GM12878 (cell line): ENCODE measurements around the gene USP21. TPM values are rescaled to one million over a fixed set of nuclear protein-coding genes. Genes with fewer than 3 reads are reported as not detected.

Experiments
- CHD2 ChIP-seq: IDR thresholded peaks from 2 replicates; pipeline ENCODE4 v1.6.1; 2011; ENCODE audit warnings: low read depth, low read length, improper control_type of control experiment, borderline replicate concordance
- POLR2AphosphoS2 ChIP-seq: IDR thresholded peaks from 2 replicates; pipeline ENCODE4 v1.6.1; 2011; ENCODE audit warnings: low read depth, mild to moderate bottlenecking, low read length, improper control_type of control experiment, moderate library complexity
- ZBTB40 ChIP-seq: fragments of 450-650 bp; IDR thresholded peaks from 2 replicates; pipeline ENCODE4 v1.6.1; 2016; ENCODE audit warnings: mild to moderate bottlenecking, moderate library complexity, borderline replicate concordance
- ZNF24 ChIP-seq: fragments of 450-650 bp; IDR thresholded peaks from 2 replicates; pipeline ENCODE4 v1.6.1; 2017; ENCODE audit warnings: antibody characterized with exemption, mild to moderate bottlenecking
- ZNF687 ChIP-seq: fragments of 450-650 bp; IDR thresholded peaks from 2 replicates; pipeline ENCODE4 v1.6.1; 2017; ENCODE audit warnings: mild to moderate bottlenecking, moderate library complexity
- polyA plus RNA-seq, 11 experiments: library from polyadenylated mRNA; depleted of rRNA in 4 of 11; unstranded in 6 of 11; stranded (reverse) in 5 of 11; fragments of >200 nt; fragmentation: Nextera tagmentation in 4 of 11; fragmentation: Illumina TruSeq in 1 of 11; extraction: Ambion mirVana in 4 of 11; extraction: Trizol in 1 of 11; gene quantifications; 1 replicate in 1 of 11; 2 replicates in 10 of 11; pipeline versions ENCODE4 v1.2.1 to v1.2.3, GENCODE V29; 2011 to 2016; ENCODE audit warnings: inconsistent platforms in 2 of 11, missing spikeins in 2 of 11, low read depth in 1 of 11
- total RNA-seq, 4 experiments: library from RNA; depleted of rRNA in 3 of 4; stranded (reverse); fragments of >200 nt in 3 of 4; fragmentation: Illumina TruSeq in 1 of 4; extraction: Trizol in 1 of 4; gene quantifications; 2 replicates each; pipeline versions ENCODE4 v1.2.1 to v1.2.3, GENCODE V29; 2013 to 2021

Gene USP21
- total and polyA plus RNA-seq, 10 of the 15 experiments (the other 5 are each of a cell fraction or from before 2014, with no cell fraction given) = 3.2 to 28.6 (median 16.6) TPM

GRCh38 chr1:161209790-161210409 is 50.6 kb downstream of the USP21 start (continued):
- TF ChIP-seq ZNF687 (no peak), CHD2 (peak; percentile 83), POLR2AphosphoS2 (no peak), ZBTB40 (no peak), ZNF24 (0 out of 2 replicates have a peak, but pooled peaks have one; percentile 19)
